ENCODE measurements around the gene ZGRF1. TPM values are rescaled to one million over a fixed set of nuclear protein-coding genes. Genes with fewer than 3 reads are reported as not detected.

ZGRF1 gene
- total RNA-seq, 1 experiment from 2014 or later = 21.4 TPM

DNA sequence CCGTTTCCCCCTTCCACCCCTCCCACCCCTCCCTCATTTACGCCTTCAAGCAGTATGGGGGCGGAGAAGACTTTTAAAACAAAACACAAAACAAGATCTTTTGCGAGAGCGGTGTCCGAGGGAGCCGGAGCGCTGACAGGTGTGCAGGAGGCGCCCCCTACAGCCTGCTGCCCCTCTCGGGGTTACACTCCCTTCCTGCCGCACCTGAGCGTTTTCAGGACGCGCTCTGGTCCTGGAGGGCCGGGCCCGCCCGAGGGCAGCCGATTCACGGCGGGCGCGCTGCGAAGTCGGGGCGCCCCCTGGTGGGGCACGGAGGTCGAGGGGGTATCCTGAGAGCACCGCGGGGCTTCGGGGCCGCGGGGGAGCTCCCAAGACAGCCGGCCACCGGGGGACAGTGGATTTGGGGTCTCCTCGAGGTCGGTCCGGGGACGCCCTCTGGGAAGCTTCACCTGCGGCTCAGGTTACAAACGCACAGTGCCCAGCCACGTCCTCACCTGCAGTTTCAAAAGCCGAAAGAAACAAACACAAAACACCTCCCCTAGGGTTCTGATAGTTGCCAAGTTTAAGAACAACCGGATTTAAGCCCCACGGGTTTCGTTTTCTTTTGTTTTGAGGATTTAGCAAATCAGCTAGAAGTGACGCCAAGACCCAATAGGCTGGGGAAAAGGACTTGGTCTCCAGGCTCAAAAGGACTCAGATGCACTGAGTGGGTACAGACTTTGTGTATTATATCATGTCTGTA lies 112.8 kb downstream of the ZGRF1 start:
- Histone ChIP-seq H3K27me3 (ENCODE audit: insufficient read depth, low read length) (no peaks in the 10 kb centered on the region), H2AFZ (ENCODE audit: low read depth, low read length, poor library complexity, severe bottlenecking) (peak overlapping the region; percentile 98), H3K79me2 (ENCODE audit: insufficient read depth, low read length) (no peaks in the 10 kb centered on the region), H3K4me2 (ENCODE audit: low read length) (peak overlapping the region; percentile 84), H3K9me2 (ENCODE audit: insufficient read depth) (no peaks in the 10 kb centered on the region), H3K27ac (ENCODE audit: low read depth, low read length) (no peak overlapping the region; the same call in 1 of the 2 replicates), H3K9me3 (ENCODE audit: control insufficient read depth in 1 of 2, insufficient read depth in 1 of 2, low read depth in 1 of 2, low read length in 2 of 2) (no peaks in the 10 kb centered on the region), H4K20me1 (ENCODE audit: insufficient read depth) (no peaks in the 10 kb centered on the region), H3K36me3 (ENCODE audit: control insufficient read depth in 1 of 2, insufficient read depth in 2 of 2, low read length in 2 of 2) (no peaks in the 10 kb centered on the region), H3K4me3 (replicated peaks in 1 of 2; ENCODE audit: low read depth in 1 of 2, low read length in 2 of 2) (peak overlapping the region; percentile 45 to 61), H3K4me1 (ENCODE audit: control insufficient read depth in 1 of 2, insufficient read depth in 2 of 2, low read length in 2 of 2) (peaks cover 0 to 9% of the 10 kb centered on the region in 2 experiments; a peak in 1 of 4 replicates), H3K9ac (ENCODE audit: low read length) (peak overlapping the region; percentile 47; the same call in 1 of the 2 replicates)
- no peak for TF ChIP-seq ATF3 (IDR thresholded peaks at IDR 0.05)
- 0 out of 2 replicates have a peak, but pooled peaks have one; percentile 26 for TF ChIP-seq POLR2AphosphoS5 (IDR thresholded peaks at IDR 0.05; ENCODE audit: low read depth, low read length)
- no peak for TF ChIP-seq POLR2A (IDR thresholded peaks at IDR 0.05; ENCODE audit: borderline replicate concordance, extremely low read depth, insufficient read depth, insufficient read length)
- TF ChIP-seq SRF (IDR thresholded peaks at IDR 0.05; ENCODE audit: low read depth) = no peak
- peak; percentile 99 for TF ChIP-seq RAD21 (IDR thresholded peaks at IDR 0.05; ENCODE audit: low read depth)
- TF ChIP-seq, protein P1, sequence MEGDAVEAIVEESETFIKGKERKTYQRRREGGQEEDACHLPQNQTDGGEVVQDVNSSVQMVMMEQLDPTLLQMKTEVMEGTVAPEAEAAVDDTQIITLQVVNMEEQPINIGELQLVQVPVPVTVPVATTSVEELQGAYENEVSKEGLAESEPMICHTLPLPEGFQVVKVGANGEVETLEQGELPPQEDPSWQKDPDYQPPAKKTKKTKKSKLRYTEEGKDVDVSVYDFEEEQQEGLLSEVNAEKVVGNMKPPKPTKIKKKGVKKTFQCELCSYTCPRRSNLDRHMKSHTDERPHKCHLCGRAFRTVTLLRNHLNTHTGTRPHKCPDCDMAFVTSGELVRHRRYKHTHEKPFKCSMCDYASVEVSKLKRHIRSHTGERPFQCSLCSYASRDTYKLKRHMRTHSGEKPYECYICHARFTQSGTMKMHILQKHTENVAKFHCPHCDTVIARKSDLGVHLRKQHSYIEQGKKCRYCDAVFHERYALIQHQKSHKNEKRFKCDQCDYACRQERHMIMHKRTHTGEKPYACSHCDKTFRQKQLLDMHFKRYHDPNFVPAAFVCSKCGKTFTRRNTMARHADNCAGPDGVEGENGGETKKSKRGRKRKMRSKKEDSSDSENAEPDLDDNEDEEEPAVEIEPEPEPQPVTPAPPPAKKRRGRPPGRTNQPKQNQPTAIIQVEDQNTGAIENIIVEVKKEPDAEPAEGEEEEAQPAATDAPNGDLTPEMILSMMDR (IDR thresholded peaks at IDR 0.05 in 2 of 3, conservative IDR thresholded peaks at IDR 0.05 in 1 of 3; ENCODE audit: borderline replicate concordance in 1 of 3, insufficient read depth in 1 of 3, low read depth in 2 of 3, low read length in 2 of 3) = peak; percentile 83 to 98 (median 95); a peak in 5 of 6 replicates
- TF ChIP-seq, protein P2, sequence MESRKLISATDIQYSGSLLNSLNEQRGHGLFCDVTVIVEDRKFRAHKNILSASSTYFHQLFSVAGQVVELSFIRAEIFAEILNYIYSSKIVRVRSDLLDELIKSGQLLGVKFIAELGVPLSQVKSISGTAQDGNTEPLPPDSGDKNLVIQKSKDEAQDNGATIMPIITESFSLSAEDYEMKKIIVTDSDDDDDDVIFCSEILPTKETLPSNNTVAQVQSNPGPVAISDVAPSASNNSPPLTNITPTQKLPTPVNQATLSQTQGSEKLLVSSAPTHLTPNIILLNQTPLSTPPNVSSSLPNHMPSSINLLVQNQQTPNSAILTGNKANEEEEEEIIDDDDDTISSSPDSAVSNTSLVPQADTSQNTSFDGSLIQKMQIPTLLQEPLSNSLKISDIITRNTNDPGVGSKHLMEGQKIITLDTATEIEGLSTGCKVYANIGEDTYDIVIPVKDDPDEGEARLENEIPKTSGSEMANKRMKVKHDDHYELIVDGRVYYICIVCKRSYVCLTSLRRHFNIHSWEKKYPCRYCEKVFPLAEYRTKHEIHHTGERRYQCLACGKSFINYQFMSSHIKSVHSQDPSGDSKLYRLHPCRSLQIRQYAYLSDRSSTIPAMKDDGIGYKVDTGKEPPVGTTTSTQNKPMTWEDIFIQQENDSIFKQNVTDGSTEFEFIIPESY (IDR thresholded peaks at IDR 0.05; ENCODE audit: extremely low read depth, insufficient replicate concordance, low read length) = no peak
- no peak for TF ChIP-seq JUND (IDR thresholded peaks at IDR 0.05)
- no peak for TF ChIP-seq ZFX (IDR thresholded peaks at IDR 0.05)
- peak; percentile 70 for TF ChIP-seq CBX3 (IDR thresholded peaks at IDR 0.05; ENCODE audit: low read depth)
- TF ChIP-seq EGR1 (IDR thresholded peaks at IDR 0.05; ENCODE audit: low read depth) = no peak
- no peak for TF ChIP-seq EZH2phosphoT487 (IDR thresholded peaks at IDR 0.05; ENCODE audit: borderline replicate concordance)
- TF ChIP-seq YY1 (IDR thresholded peaks at IDR 0.05; ENCODE audit: extremely low read depth, insufficient replicate concordance, low read depth, low read length) = peak; percentile 53
- TF ChIP-seq TCF7L2 (IDR thresholded peaks at IDR 0.05; ENCODE audit: borderline replicate concordance, extremely low read depth, insufficient read depth, insufficient read length) = no peak
- no peak for TF ChIP-seq SIN3A (IDR thresholded peaks at IDR 0.05; ENCODE audit: low read depth)
- no peak for TF ChIP-seq FOSL1 (IDR thresholded peaks at IDR 0.05; ENCODE audit: low read depth)
- TF ChIP-seq REST (IDR thresholded peaks at IDR 0.05; ENCODE audit: low read depth) = no peak
- TF ChIP-seq EZH2 (IDR thresholded peaks at IDR 0.05) = no peak
- ATAC-seq (peak; percentile 99), DNase-seq (ENCODE audit: low read depth, low spot score) (peak; percentile 73)
- BruUV-seq (replicated peaks) = no TSS peak
- ChIA-PET CTCF (interaction anchor here (0.6 to 2.0 kb wide), 19 partner anchors 8 to 493 kb away, joined by 3 to 14 read pairs (median 4); partner anchors contain the start of gene NEUROG2), POLR2A (no interaction called here), RAD21 (ENCODE audit: low non-redundant PET in 1 of 2, low total read pairs in 2 of 2, uncharacterized antibody in 2 of 2, unreplicated experiment in 2 of 2) (interaction anchor here (0.6 to 1.2 kb wide), 5 partner anchors 36 to 425 kb away, joined by 3 read pairs; no protein-coding TSS in a partner anchor)
- intact Hi-C loops (cut with micrococcal nuclease) = loop anchor here (1.0 to 10.0 kb wide), 3 partner anchors 196 to 425 kb away; partner anchors contain the start of gene AP1AR

Measured in HCT116 (cell line).